Subcutaneous adipose tissue (tissue), 4 donors: Measurements from ENCODE around the gene LRRTM1. TPM values are rescaled to one million over a fixed set of nuclear protein-coding genes. Genes with fewer than 3 reads are reported as not detected.

Source experiments
- total RNA-seq, 4 donors: library from RNA; depleted of rRNA; stranded (reverse); fragments of >200 nt; gene quantifications; one replicate each; pipeline ENCODE4 v1.1.0, GENCODE V29; 2016
- TF ChIP-seq, protein P1 (sequence below): fragments of 450-650 bp; IDR thresholded peaks from one replicate; pipeline ENCODE4 v1.5.1; 2016; ENCODE audit warnings: low read depth, mild to moderate bottlenecking, control low read depth, antibody characterized with exemption, moderate library complexity

LRRTM1 gene
- total RNA-seq, 4 donors from 2014 or later: not detected

GRCh38 chr2:80257450-80257849 is 47.1 kb downstream of the LRRTM1 start:
- TF ChIP-seq, protein P1, sequence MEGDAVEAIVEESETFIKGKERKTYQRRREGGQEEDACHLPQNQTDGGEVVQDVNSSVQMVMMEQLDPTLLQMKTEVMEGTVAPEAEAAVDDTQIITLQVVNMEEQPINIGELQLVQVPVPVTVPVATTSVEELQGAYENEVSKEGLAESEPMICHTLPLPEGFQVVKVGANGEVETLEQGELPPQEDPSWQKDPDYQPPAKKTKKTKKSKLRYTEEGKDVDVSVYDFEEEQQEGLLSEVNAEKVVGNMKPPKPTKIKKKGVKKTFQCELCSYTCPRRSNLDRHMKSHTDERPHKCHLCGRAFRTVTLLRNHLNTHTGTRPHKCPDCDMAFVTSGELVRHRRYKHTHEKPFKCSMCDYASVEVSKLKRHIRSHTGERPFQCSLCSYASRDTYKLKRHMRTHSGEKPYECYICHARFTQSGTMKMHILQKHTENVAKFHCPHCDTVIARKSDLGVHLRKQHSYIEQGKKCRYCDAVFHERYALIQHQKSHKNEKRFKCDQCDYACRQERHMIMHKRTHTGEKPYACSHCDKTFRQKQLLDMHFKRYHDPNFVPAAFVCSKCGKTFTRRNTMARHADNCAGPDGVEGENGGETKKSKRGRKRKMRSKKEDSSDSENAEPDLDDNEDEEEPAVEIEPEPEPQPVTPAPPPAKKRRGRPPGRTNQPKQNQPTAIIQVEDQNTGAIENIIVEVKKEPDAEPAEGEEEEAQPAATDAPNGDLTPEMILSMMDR: no peak

GRCh38 chr2:80256782-80257167 is 47.8 kb downstream of the LRRTM1 start:
- TF ChIP-seq, protein P1: no peak

GRCh38 chr2:80255918-80256781 is 48.4 kb downstream of the LRRTM1 start:
- TF ChIP-seq, protein P1: no peak

DNA sequence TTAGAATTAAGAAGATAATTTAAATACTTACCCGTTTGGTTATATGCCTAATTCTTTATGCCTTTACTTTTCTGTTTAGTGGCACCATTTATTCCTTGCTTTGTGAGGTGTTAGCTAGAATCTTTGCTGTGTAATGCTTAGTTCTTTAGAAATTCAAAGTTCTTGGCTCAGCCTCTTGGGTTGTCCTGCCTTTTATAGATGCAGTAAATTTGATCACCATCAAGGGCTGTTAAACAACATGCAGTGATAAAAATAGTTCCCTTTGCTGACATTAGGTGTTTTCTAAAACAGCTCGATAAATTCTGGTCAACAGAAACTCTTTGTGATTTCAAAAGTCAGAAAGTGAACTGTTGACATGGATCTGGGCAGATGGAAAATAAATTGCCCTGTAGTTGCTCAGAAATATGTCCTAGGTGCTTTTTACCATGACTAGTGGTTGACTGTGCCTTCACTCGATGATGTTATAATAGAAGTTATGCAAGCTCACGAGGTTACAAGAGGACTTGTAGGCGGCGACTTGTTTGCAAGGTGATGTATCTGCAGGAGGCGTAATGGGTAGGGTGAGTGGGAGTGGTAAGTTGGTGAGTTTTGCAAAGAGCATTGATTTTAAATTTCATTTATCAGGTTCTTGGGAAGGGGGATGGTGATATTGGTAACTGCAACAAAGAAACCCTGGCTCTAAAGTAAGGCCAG is 52.1 kb downstream of the LRRTM1 start:
- TF ChIP-seq, protein P1: no peak
